HG02973 (cell line): ENCODE data around the gene CLRN3.

ENCODE experiments used
- ATAC-seq: cut with Tn5 transposase; IDR thresholded peaks from one replicate; pipeline ENCODE4 v1.9.1; 2021; ENCODE audit warnings: moderate library complexity; ENCODE audit not compliant: unreplicated experiment

CLRN3 gene

GRCh38 chr10:127892743-127893142, at the start of gene CLRN3:
CLRN3 (minus strand) TSS chr10:127892941; CDS start chr10:127892784, 157 bp downstream.
- no peak for ATAC-seq

- no peak for ATAC-seq
Observed at GRCh38 chr10:127940866-127941640, 48.3 kb upstream of the CLRN3 start.

- ATAC-seq: no peak
Observed at GRCh38 chr10:127939786-127940330, 47.1 kb upstream of the CLRN3 start.

GRCh38 chr10:127937915-127938463, 45.2 kb upstream of the CLRN3 start:
- no peak for ATAC-seq

- no peak for ATAC-seq
Observed at GRCh38 chr10:127937069-127937468, 44.3 kb upstream of the CLRN3 start.

GRCh38 chr10:127935071-127935561, 42.4 kb upstream of the CLRN3 start:
- no peak for ATAC-seq

- no peak for ATAC-seq
Observed at GRCh38 chr10:127934383-127934782, 41.6 kb upstream of the CLRN3 start.

GRCh38 chr10:127933271-127933670, 40.5 kb upstream of the CLRN3 start:
- ATAC-seq: no peak

- ATAC-seq: no peak
Observed at GRCh38 chr10:127932521-127933270, 40.0 kb upstream of the CLRN3 start.

- no peak for ATAC-seq
Observed at GRCh38 chr10:127928021-127928806, 35.5 kb upstream of the CLRN3 start.

- no peak for ATAC-seq
Observed at GRCh38 chr10:127926455-127926854, 33.7 kb upstream of the CLRN3 start.

GRCh38 chr10:127925471-127926207, 32.9 kb upstream of the CLRN3 start:
- ATAC-seq: no peak

- ATAC-seq: no peak
Observed at GRCh38 chr10:127923646-127924045, 30.9 kb upstream of the CLRN3 start.

GRCh38 chr10:127922675-127923366, 30.1 kb upstream of the CLRN3 start:
- ATAC-seq: no peak

GRCh38 chr10:127922206-127922605, 29.5 kb upstream of the CLRN3 start:
- ATAC-seq: no peak

- no peak for ATAC-seq
Observed at GRCh38 chr10:127921753-127922145, 29.0 kb upstream of the CLRN3 start.

GRCh38 chr10:127921075-127921752, 28.5 kb upstream of the CLRN3 start:
- no peak for ATAC-seq

- no peak for ATAC-seq
Observed at GRCh38 chr10:127920306-127921074, 27.7 kb upstream of the CLRN3 start.
